Neural progenitor cell (in vitro differentiated cells): ENCODE data around the gene MICALL2. TPM values are rescaled to one million over a fixed set of nuclear protein-coding genes. Genes with fewer than 3 reads are reported as not detected.

Experiments used
- DNase-seq: peaks from one replicate; pipeline ENCODE4 v3.0.0-alpha.2; 2016; ENCODE audit warnings: low spot score
- H2AFZ ChIP-seq: fragments of 200-600 bp; sonication (generic); replicated peaks from 2 replicates; pipeline ENCODE4 v1.6.1; 2016; ENCODE audit warnings: antibody characterized with exemption
- H3F3A ChIP-seq: fragments of 200-600 bp; sonication (generic); 2 replicates; pipeline ENCODE4 v1.6.1; 2016; ENCODE audit warnings: antibody characterized with exemption, low read depth
- H3K27ac ChIP-seq: fragments of 200-600 bp; sonication (generic); 2 replicates; pipeline ENCODE4 v1.5.1; 2016; ENCODE audit warnings: mild to moderate bottlenecking
- H3K27me3 ChIP-seq: fragments of 200-600 bp; sonication (generic); 2 replicates; pipeline ENCODE4 v1.6.1; 2016; ENCODE audit warnings: mild to moderate bottlenecking, moderate library complexity
- H3K36me3 ChIP-seq: fragments of 200-600 bp; sonication (generic); 2 replicates; pipeline ENCODE4 v1.5.1; 2016
- H3K4me1 ChIP-seq: fragments of 200-600 bp; sonication (generic); 2 replicates; pipeline ENCODE4 v1.6.1; 2016; ENCODE audit warnings: mixed run types
- H3K4me2 ChIP-seq: fragments of 200-600 bp; sonication (generic); 2 replicates; pipeline ENCODE4 v1.6.1; 2016
- H3K4me3 ChIP-seq: fragments of 200-600 bp; sonication (generic); 2 replicates; pipeline ENCODE4 v1.5.1; 2016
- H3K79me2 ChIP-seq: fragments of 200-600 bp; sonication (generic); 2 replicates; pipeline ENCODE4 v1.6.1; 2016; ENCODE audit warnings: low read depth
- H3K9ac ChIP-seq: fragments of 200-600 bp; sonication (generic); 2 replicates; pipeline ENCODE4 v1.6.1; 2016
- H3K9me3 ChIP-seq: fragments of 200-600 bp; sonication (generic); 2 replicates; pipeline ENCODE4 v1.5.1; 2016; ENCODE audit warnings: low read depth
- H4K20me1 ChIP-seq: fragments of 200-600 bp; sonication (generic); 2 replicates; pipeline ENCODE4 v1.6.1; 2016; ENCODE audit warnings: low read depth
- H3K27ac Mint-ChIP-seq: 3 replicates; pipeline ENCODE4 v1.8.0; 2021; ENCODE audit warnings: mixed read lengths
- H3K27me3 Mint-ChIP-seq: 2 replicates; pipeline ENCODE4 v1.8.0; 2022; ENCODE audit warnings: low read depth, mild to moderate bottlenecking, inconsistent platforms, moderate library complexity, mixed read lengths; ENCODE audit not compliant: insufficient read depth
- H3K36me3 Mint-ChIP-seq: 3 replicates; pipeline ENCODE4 v1.8.0; 2021; ENCODE audit warnings: mixed read lengths
- H3K4me1 Mint-ChIP-seq: 3 replicates; pipeline ENCODE4 v1.8.0; 2021; ENCODE audit warnings: mixed read lengths
- H3K4me3 Mint-ChIP-seq: 3 replicates; pipeline ENCODE4 v1.8.0; 2021; ENCODE audit warnings: mild to moderate bottlenecking, moderate library complexity, mixed read lengths
- H3K9me3 Mint-ChIP-seq: 3 replicates; pipeline ENCODE4 v1.8.0; 2020; ENCODE audit warnings: mixed read lengths
- EZH2 ChIP-seq: fragments of 200-600 bp; sonication (generic); IDR thresholded peaks from 2 replicates; pipeline ENCODE4 v1.6.1; 2017; ENCODE audit warnings: antibody characterized with exemption, mild to moderate bottlenecking, moderate library complexity
- EZH2phosphoT487 ChIP-seq: fragments of 200-600 bp; sonication (generic); IDR thresholded peaks from 2 replicates; pipeline ENCODE4 v1.6.1; 2017; ENCODE audit warnings: antibody characterized with exemption
- total RNA-seq: library from RNA; depleted of rRNA; stranded (reverse); fragments of >200 nt; gene quantifications from 2 replicates; pipeline ENCODE4 v1.2.3, GENCODE V29; 2015; ENCODE audit warnings: low replicate concordance
- TF ChIP-seq, protein P1 (sequence below): fragments of 200-600 bp; sonication (generic); IDR thresholded peaks from 2 replicates; pipeline ENCODE4 v1.5.1; 2017; ENCODE audit warnings: antibody characterized with exemption, mild to moderate bottlenecking

Gene MICALL2
- total RNA-seq, 1 donor from 2014 or later = 6.0 TPM

DNA sequence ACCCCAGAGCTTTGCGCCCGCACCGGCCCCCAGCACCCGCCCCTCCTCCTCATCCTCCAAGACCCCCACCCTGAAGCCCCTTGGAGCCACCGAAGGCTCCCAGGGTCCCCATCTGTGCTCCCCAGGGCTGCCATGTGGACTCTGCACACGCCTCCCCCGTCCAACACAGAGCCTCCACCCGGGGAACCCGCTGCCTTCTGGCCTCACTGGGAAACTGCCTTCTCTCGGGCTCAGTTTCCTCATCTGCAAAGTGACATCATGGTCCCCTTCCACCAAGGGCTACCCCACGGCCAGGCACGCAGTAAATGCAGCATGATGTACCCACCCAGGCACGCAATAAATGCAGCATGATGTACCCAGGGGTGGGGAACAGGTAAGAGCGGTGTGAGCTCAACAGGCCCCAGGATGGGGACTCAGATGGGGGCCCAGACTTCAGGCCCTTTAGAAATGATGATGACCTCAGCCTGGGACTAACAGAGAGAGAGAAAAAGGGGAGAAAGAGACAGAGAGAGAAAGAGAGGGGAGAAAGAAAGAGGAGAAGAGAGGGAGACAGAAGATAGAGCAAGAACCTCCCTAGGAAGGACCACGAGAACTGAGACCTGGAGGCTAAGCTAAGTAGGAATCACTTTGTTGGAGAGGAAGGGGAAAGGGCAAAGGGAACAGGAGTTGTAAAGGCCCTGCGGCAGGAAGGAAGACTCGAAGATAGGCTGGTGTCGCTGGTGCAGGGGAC is 2.5 kb upstream of the MICALL2 start:
- H4K20me1 ChIP-seq = peaks cover 11% of the 10 kb centered on the region
- TF ChIP-seq EZH2phosphoT487 (no peak), EZH2 (no peak)
- TF ChIP-seq, protein P1, sequence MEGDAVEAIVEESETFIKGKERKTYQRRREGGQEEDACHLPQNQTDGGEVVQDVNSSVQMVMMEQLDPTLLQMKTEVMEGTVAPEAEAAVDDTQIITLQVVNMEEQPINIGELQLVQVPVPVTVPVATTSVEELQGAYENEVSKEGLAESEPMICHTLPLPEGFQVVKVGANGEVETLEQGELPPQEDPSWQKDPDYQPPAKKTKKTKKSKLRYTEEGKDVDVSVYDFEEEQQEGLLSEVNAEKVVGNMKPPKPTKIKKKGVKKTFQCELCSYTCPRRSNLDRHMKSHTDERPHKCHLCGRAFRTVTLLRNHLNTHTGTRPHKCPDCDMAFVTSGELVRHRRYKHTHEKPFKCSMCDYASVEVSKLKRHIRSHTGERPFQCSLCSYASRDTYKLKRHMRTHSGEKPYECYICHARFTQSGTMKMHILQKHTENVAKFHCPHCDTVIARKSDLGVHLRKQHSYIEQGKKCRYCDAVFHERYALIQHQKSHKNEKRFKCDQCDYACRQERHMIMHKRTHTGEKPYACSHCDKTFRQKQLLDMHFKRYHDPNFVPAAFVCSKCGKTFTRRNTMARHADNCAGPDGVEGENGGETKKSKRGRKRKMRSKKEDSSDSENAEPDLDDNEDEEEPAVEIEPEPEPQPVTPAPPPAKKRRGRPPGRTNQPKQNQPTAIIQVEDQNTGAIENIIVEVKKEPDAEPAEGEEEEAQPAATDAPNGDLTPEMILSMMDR = no peak
- Mint-ChIP-seq H3K4me3 (peak overlapping the region; percentile 3), H3K4me1 (peaks cover 27% of the 10 kb centered on the region), H3K27me3 (peaks cover 4% of the 10 kb centered on the region), H3K27ac (peak overlapping the region; percentile 25), H3K36me3 (no peaks in the 10 kb centered on the region), H3K9me3 (no peaks in the 10 kb centered on the region)
- peaks cover 16% of the 10 kb centered on the region for H3K4me1 ChIP-seq
- H3K9ac ChIP-seq = no peak overlapping the region
- H3K4me2 ChIP-seq = no peak overlapping the region
- DNase-seq = no peak
- H3K27me3 ChIP-seq = no peaks in the 10 kb centered on the region
- H2AFZ ChIP-seq = no peak overlapping the region
- H3K9me3 ChIP-seq = no peaks in the 10 kb centered on the region
- H3K36me3 ChIP-seq = no peaks in the 10 kb centered on the region
- no peak overlapping the region for H3K4me3 ChIP-seq
- H3F3A ChIP-seq = peaks cover 22% of the 10 kb centered on the region
- no peaks in the 10 kb centered on the region for H3K79me2 ChIP-seq
- H3K27ac ChIP-seq = no peak overlapping the region

DNA sequence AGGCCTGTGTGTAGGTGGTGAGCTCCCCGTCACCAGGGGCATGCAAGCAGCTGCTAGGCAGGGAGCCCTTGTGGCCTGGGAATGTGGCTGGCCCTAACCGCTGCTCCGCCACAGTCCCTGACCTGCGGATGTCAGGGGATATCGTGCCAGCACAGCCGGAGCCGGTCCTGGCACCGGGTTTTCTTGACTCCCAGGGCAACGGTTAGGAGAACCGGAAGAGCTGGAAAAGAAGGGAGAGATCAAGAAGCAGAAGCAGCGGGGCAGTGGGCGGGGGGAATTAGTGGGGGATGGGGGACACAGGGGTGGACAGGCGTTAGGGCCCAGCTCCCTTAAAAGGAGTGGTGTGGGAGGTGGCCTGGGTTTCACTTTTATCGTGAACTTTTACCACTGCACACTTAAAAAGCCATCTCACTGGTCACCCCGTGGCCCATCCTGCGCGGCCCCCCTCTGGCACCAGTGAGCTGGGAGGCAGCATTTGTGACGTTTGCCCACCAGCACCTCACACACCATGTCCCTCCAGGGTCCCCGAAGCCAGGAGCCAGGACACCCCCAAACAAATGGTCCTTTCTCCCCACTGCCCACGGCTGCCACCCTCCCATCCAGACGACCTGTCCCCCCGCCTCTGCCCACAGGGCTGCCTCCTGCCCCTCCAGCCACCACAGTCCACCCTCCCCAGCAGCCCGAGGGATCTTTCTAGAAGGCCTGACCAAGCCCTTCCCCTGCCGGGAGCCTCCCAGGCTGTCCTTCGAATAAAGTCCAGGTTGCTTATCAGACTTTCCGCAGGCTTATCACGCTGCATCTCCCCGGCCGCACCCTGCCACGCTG is 1.8 kb upstream of the MICALL2 start:
- H3F3A ChIP-seq = peaks cover 18% of the 10 kb centered on the region
- Mint-ChIP-seq H3K27ac (peak overlapping the region; percentile 25), H3K4me3 (no peak overlapping the region), H3K9me3 (no peaks in the 10 kb centered on the region), H3K36me3 (no peaks in the 10 kb centered on the region), H3K27me3 (peaks cover 6% of the 10 kb centered on the region), H3K4me1 (peaks cover 22% of the 10 kb centered on the region)
- H3K36me3 ChIP-seq = no peaks in the 10 kb centered on the region
- H2AFZ ChIP-seq = no peak overlapping the region
- no peaks in the 10 kb centered on the region for H3K9me3 ChIP-seq
- H3K79me2 ChIP-seq = no peaks in the 10 kb centered on the region
- no peaks in the 10 kb centered on the region for H3K27me3 ChIP-seq
- H4K20me1 ChIP-seq = peaks cover 7% of the 10 kb centered on the region
- peaks cover 11% of the 10 kb centered on the region for H3K4me1 ChIP-seq
- H3K9ac ChIP-seq = no peak overlapping the region
- peak; percentile 50 for DNase-seq
- H3K27ac ChIP-seq = no peak overlapping the region
- no peak overlapping the region for H3K4me2 ChIP-seq
- TF ChIP-seq, protein P1 = no peak
- TF ChIP-seq EZH2phosphoT487 (no peak), EZH2 (no peak)
- H3K4me3 ChIP-seq = no peak overlapping the region

- Mint-ChIP-seq H3K4me1 (peaks cover 21% of the 10 kb centered on the region), H3K9me3 (no peaks in the 10 kb centered on the region), H3K36me3 (no peaks in the 10 kb centered on the region), H3K27ac (no peak overlapping the region), H3K4me3 (peak overlapping the region; percentile 55), H3K27me3 (peaks cover 6% of the 10 kb centered on the region)
- H3K9me3 ChIP-seq = no peaks in the 10 kb centered on the region
- no peak overlapping the region for H3K27ac ChIP-seq
- H3K4me2 ChIP-seq = peak overlapping the region; percentile 67
- H3F3A ChIP-seq = peaks cover 18% of the 10 kb centered on the region
- no peaks in the 10 kb centered on the region for H3K79me2 ChIP-seq
- DNase-seq = no peak
- no peaks in the 10 kb centered on the region for H3K36me3 ChIP-seq
- H2AFZ ChIP-seq = no peak overlapping the region
- peak overlapping the region; percentile 28 for H3K4me3 ChIP-seq
- no peaks in the 10 kb centered on the region for H3K27me3 ChIP-seq
- H3K4me1 ChIP-seq = peaks cover 11% of the 10 kb centered on the region
- peaks cover 7% of the 10 kb centered on the region for H4K20me1 ChIP-seq
- no peak overlapping the region for H3K9ac ChIP-seq
- no peak for TF ChIP-seq EZH2phosphoT487
- TF ChIP-seq EZH2 = no peak
- TF ChIP-seq, protein P1 = no peak
These were observed 900 bp upstream of the MICALL2 start for GRCh38 chr7:1459920-1460820.
